ENCODE data around the gene TCEAL4. TPM values are rescaled to one million over a fixed set of nuclear protein-coding genes. Genes with fewer than 3 reads are reported as not detected.

Gene TCEAL4
- polyA plus RNA-seq (44.3 to 73.1 TPM (median 45.4 TPM) in 3 replicates), polyA minus RNA-seq (7.0 to 10.7 TPM (median 7.3 TPM) in 3 replicates)
- polyA plus RNA-seq (2011; ENCODE audit: low read depth), result 78.9 TPM
- 55.3 and 71.3 TPM in 2 replicates for polyA plus RNA-seq (2011; cell fraction: cytosol; rRNA removed)
- 45.1 and 61.9 TPM in 2 replicates for polyA plus RNA-seq (2011; cell fraction: nucleus; rRNA removed)
- polyA plus RNA-seq (2012; ENCODE audit: low replicate concordance), result 76.2 and 139 TPM in 2 replicates
- 16.7 TPM for polyA minus RNA-seq (2011; cell fraction: cytosol; rRNA and poly(A)+ RNA removed)
- 6.0 and 10.7 TPM in 2 replicates for polyA minus RNA-seq (2011; cell fraction: nucleus; rRNA and poly(A)+ RNA removed)

DNA sequence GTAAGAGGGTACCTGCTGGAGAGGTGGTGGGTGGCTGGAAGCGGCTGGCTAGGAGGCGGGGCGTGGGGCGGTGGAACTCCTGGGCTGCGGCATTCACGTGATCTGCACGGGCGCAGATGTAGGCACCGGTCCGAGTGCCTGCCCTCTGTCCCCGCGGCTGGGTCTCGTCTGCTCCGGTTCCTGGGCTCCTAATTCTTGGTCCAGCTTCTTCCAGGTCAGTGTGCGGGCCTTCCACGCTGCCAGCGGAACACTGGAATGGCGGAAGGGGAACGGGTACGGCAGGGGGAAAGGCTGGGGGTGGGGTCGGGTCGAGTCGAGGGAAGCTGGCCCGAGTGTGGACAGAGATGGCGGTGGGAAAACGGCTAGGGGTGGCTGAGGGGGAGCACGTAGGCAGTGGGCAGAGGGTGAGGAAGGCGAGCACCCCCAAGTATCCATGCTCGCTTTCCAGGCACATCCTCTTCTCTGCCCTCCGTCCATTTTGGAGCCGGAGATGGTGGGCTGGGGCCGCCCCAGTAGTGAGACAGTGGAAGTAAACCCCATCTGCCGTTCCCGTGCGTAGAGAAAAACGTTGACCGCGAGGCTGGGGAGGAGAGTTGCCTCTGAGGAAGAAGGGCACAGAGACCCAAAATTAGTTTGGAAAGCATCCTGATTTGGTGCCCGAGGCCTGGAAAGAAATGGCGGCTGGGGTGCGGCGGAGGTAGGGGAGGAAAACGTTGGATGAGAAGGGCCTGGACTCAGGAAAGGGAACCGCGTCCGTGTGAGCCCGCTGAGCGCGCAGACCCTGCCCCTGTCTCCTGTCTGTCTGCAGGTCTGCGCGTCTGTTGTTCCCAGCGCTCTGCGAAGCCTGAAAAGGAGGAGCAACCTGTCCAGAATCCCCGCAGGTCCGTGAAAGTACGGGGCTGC is at the start of gene TCEAL4:
TSS of gene TCEAL4 (plus strand) at position 105 of the 903 bp plus-strand sequence. CDS start 1,161 bp downstream, outside the sequence.
- DNase-seq (ENCODE audit: low read depth, low spot score), result no peak

DNA sequence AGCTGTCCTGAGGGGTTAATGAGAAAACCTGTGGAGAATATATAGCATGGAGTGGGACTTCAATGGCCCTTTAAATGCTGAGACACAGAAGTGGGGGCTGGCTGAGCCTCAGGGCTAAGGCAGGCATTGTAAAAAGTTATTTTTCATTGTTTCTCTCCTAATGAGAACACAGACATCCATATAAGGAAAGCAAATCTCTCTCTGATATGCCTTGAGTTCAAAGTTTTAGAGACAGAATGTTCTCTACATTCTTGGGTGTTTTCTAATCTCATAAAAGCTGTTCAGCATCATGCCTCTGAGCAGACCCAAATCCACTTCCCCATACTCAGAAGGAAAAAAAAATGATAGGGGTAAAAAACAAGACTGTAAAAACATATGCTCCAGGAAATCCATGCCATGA is 49.2 kb upstream of the TCEAL4 start:
- no peaks in the 10 kb centered on the region for H4K20me1 ChIP-seq (ENCODE audit: control insufficient read depth, extremely low read depth, insufficient read depth, low read length)
- H3K9me1 ChIP-seq (ENCODE audit: control insufficient read depth, extremely low read depth, insufficient read depth, low read length), result no peaks in the 10 kb centered on the region
- dilution Hi-C loops (cut with MboI; ENCODE audit: extremely low pct_ligation_motif_present, low sequenced_read_pairs), result no loop called here
- H3K27me3 ChIP-seq (ENCODE audit: control insufficient read depth, extremely low read depth, insufficient read depth, low read length), result no peaks in the 10 kb centered on the region
- H2AFZ ChIP-seq (ENCODE audit: control insufficient read depth, low read length), result no peak overlapping the region
- no peaks in the 10 kb centered on the region for H3K36me3 ChIP-seq (ENCODE audit: control insufficient read depth in 2 of 2, extremely low read depth in 1 of 2, insufficient read depth in 2 of 2, low read length in 2 of 2)
- H3K79me2 ChIP-seq (ENCODE audit: control insufficient read depth, insufficient read depth, low read length), result no peaks in the 10 kb centered on the region
- no peak for DNase-seq (ENCODE audit: low read depth, low spot score)
- no peak overlapping the region for H3K9ac ChIP-seq (ENCODE audit: control insufficient read depth, extremely low read depth, insufficient read depth, low read length)
- no peak for FAIRE-seq
- H3K4me1 ChIP-seq (ENCODE audit: control insufficient read depth, extremely low read depth, insufficient read depth, low read length), result peaks cover 36% of the 10 kb centered on the region
- no peak overlapping the region for H3K4me3 ChIP-seq (ENCODE audit: control insufficient read depth in 2 of 3, extremely low read depth in 1 of 3, insufficient read depth in 2 of 3, low read depth in 1 of 3, low read length in 3 of 3)
- peak overlapping the region; percentile 7 for H3K4me2 ChIP-seq (ENCODE audit: control insufficient read depth, extremely low read depth, insufficient read depth, low read depth, low read length)
- TF ChIP-seq, protein P1, sequence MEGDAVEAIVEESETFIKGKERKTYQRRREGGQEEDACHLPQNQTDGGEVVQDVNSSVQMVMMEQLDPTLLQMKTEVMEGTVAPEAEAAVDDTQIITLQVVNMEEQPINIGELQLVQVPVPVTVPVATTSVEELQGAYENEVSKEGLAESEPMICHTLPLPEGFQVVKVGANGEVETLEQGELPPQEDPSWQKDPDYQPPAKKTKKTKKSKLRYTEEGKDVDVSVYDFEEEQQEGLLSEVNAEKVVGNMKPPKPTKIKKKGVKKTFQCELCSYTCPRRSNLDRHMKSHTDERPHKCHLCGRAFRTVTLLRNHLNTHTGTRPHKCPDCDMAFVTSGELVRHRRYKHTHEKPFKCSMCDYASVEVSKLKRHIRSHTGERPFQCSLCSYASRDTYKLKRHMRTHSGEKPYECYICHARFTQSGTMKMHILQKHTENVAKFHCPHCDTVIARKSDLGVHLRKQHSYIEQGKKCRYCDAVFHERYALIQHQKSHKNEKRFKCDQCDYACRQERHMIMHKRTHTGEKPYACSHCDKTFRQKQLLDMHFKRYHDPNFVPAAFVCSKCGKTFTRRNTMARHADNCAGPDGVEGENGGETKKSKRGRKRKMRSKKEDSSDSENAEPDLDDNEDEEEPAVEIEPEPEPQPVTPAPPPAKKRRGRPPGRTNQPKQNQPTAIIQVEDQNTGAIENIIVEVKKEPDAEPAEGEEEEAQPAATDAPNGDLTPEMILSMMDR (optimal IDR thresholded peaks at IDR 0.05 in 1 of 3, IDR thresholded peaks at IDR 0.05 in 1 of 3, conservative IDR thresholded peaks at IDR 0.05 in 1 of 3; ENCODE audit: extremely low read depth in 1 of 3, insufficient read depth in 2 of 3, low read length in 3 of 3), result no peak
- TF ChIP-seq EZH2 (IDR thresholded peaks at IDR 0.05; ENCODE audit: low read length), result no peak
- H3K9me3 ChIP-seq (ENCODE audit: control insufficient read depth, low read depth, low read length), result no peaks in the 10 kb centered on the region
- no peak overlapping the region for H3K27ac ChIP-seq (ENCODE audit: control insufficient read depth, insufficient read depth, low read length)

More for the DNA sequence above, at the start of gene TCEAL4:
- H3K4me2 ChIP-seq (ENCODE audit: control insufficient read depth, extremely low read depth, insufficient read depth, low read depth, low read length), result peak within 1 kb of the TSS; percentile 63
- no peaks in the 10 kb centered on the region for H3K27me3 ChIP-seq (ENCODE audit: control insufficient read depth, extremely low read depth, insufficient read depth, low read length)
- no peak for TF ChIP-seq EZH2 (IDR thresholded peaks at IDR 0.05; ENCODE audit: low read length)
- TF ChIP-seq, protein P1 (optimal IDR thresholded peaks at IDR 0.05 in 1 of 3, IDR thresholded peaks at IDR 0.05 in 1 of 3, conservative IDR thresholded peaks at IDR 0.05 in 1 of 3; ENCODE audit: extremely low read depth in 1 of 3, insufficient read depth in 2 of 3, low read length in 3 of 3), result no peak
- peak within 1 kb of the TSS; percentile 60 to 77 (median 70) for H3K4me3 ChIP-seq (ENCODE audit: control insufficient read depth in 2 of 3, extremely low read depth in 1 of 3, insufficient read depth in 2 of 3, low read depth in 1 of 3, low read length in 3 of 3)
- H2AFZ ChIP-seq (ENCODE audit: control insufficient read depth, low read length), result peak within 1 kb of the TSS; percentile 57
- no peaks in the 10 kb centered on the region for H4K20me1 ChIP-seq (ENCODE audit: control insufficient read depth, extremely low read depth, insufficient read depth, low read length)
- peaks cover 2 to 3% of the 10 kb centered on the region in 2 experiments for H3K36me3 ChIP-seq (ENCODE audit: control insufficient read depth in 2 of 2, extremely low read depth in 1 of 2, insufficient read depth in 2 of 2, low read length in 2 of 2)
- dilution Hi-C loops (cut with MboI; ENCODE audit: extremely low pct_ligation_motif_present, low sequenced_read_pairs), result no loop called here
- H3K4me1 ChIP-seq (ENCODE audit: control insufficient read depth, extremely low read depth, insufficient read depth, low read length), result no peaks in the 10 kb centered on the region
- peaks cover 11% of the 10 kb centered on the region for H3K79me2 ChIP-seq (ENCODE audit: control insufficient read depth, insufficient read depth, low read length)
- no peak for FAIRE-seq
- H3K9ac ChIP-seq (ENCODE audit: control insufficient read depth, extremely low read depth, insufficient read depth, low read length), result peak within 1 kb of the TSS; percentile 84
- H3K9me3 ChIP-seq (ENCODE audit: control insufficient read depth, low read depth, low read length), result no peaks in the 10 kb centered on the region
- H3K27ac ChIP-seq (ENCODE audit: control insufficient read depth, insufficient read depth, low read length), result peak within 1 kb of the TSS; percentile 59
- H3K9me1 ChIP-seq (ENCODE audit: control insufficient read depth, extremely low read depth, insufficient read depth, low read length), result no peaks in the 10 kb centered on the region

All from keratinocyte (primary cell).